Esophagus muscularis mucosa (tissue), 4 donors: ENCODE measurements around the gene CPLX4. TPM values are rescaled to one million over a fixed set of nuclear protein-coding genes. Genes with fewer than 3 reads are reported as not detected.

Experiments
- DNase-seq: peaks from one replicate; pipeline ENCODE4 v3.0.0-alpha.2; 2017; ENCODE audit errors: extremely low spot score
- H3K27ac ChIP-seq, 4 donors: fragments of 200-600 bp; sonication (generic); replicated peaks in 1 of 4; 1 replicate in 3 of 4; 2 replicates in 1 of 4; pipeline ENCODE4 v1.5.1; 2016 to 2019; ENCODE audit warnings: mild to moderate bottlenecking in 1 of 4
- H3K27me3 ChIP-seq, 4 donors: fragments of 200-600 bp; sonication (generic); one replicate each; pipeline versions ENCODE4 v1.5.1 to v1.6.0; 2016 to 2019
- H3K36me3 ChIP-seq, 4 donors: fragments of 200-600 bp; sonication (generic); one replicate each; pipeline ENCODE4 v1.5.1; 2016 to 2019
- H3K4me1 ChIP-seq, 4 donors: fragments of 200-600 bp; sonication (generic); one replicate each; pipeline ENCODE4 v1.5.1; 2016 to 2019
- H3K4me3 ChIP-seq, 4 donors: fragments of 200-600 bp; sonication (generic); 1 replicate in 2 of 4; 2 replicates in 2 of 4; pipeline ENCODE4 v1.5.1; 2016 to 2019; ENCODE audit warnings: mild to moderate bottlenecking in 4 of 4, moderate library complexity in 1 of 4
- H3K9me3 ChIP-seq, 4 donors: fragments of 200-600 bp; sonication (generic); 1 replicate in 3 of 4; 2 replicates in 1 of 4; pipeline ENCODE4 v1.5.1; 2016 to 2019
- CTCF ChIP-seq, 3 experiments: fragments of 200-600 bp in 2 of 3; fragments of 450-650 bp in 1 of 3; sonication (generic) in 2 of 3; IDR thresholded peaks; one replicate each; pipeline ENCODE4 v1.5.1; 2017 to 2019; ENCODE audit warnings: antibody characterized with exemption in 3 of 3, mild to moderate bottlenecking in 2 of 3, moderate library complexity in 1 of 3
- EP300 ChIP-seq: sonication (generic); formaldehyde crosslinking; IDR thresholded peaks from one replicate; pipeline ENCODE4 v1.6.1; 2017; ENCODE audit warnings: antibody characterized with exemption
- POLR2A ChIP-seq: fragments of 450-650 bp; IDR thresholded peaks from one replicate; pipeline ENCODE4 v1.6.1; 2017; ENCODE audit warnings: antibody characterized with exemption, moderate library complexity, mild to moderate bottlenecking, low read depth
- POLR2AphosphoS5 ChIP-seq, 2 donors: sonication (generic); formaldehyde crosslinking; IDR thresholded peaks; one replicate each; pipeline ENCODE4 v1.6.1; 2017; ENCODE audit warnings: antibody characterized with exemption in 2 of 2
- WGBS: methylation state at CpG from one replicate; pipeline ENCODE4 v1.1.5; 2018; 5-methylcytosine and 5-hydroxymethylcytosine counted together
- intact Hi-C: fragments of 100-400 bp; cut with DNase I; formaldehyde crosslinking; loops from one replicate; pipeline ENCODE4 v1.15.1; 2023
- total RNA-seq, 4 donors: library from RNA; depleted of rRNA; stranded (reverse); fragments of >200 nt; gene quantifications; one replicate each; pipeline versions ENCODE4 v1.1.0 to v1.2.1, GENCODE V29; 2016

Gene CPLX4
- total RNA-seq, result not detected

GRCh38 chr18:59318460-59319050, at the start of gene CPLX4:
TSS of gene CPLX4 (minus strand) at chr18:59318649. CDS start at chr18:59318462, 187 bp downstream.
- no peak for TF ChIP-seq CTCF (IDR thresholded peaks at IDR 0.05)
- TF ChIP-seq POLR2A, result no peak
- TF ChIP-seq POLR2AphosphoS5 (IDR thresholded peaks at IDR 0.05), result no peak
- TF ChIP-seq EP300, result no peak
- Histone ChIP-seq H3K4me3 (no peak within 1 kb of the TSS), H3K9me3 (no peaks in the 10 kb centered on the region), H3K4me1 (no peaks in the 10 kb centered on the region), H3K27me3 (peaks cover 0 to 2% (median 0%) of the 10 kb centered on the region in 4 donors), H3K27ac (no peak within 1 kb of the TSS), H3K36me3 (no peaks in the 10 kb centered on the region)
- WGBS, result 91% methylated on average over 4 of the region's 4 CpGs
- DNase-seq, result no peak
- intact Hi-C loops, result no loop called here

- no peak overlapping the region for H3K27ac ChIP-seq
- H3K9me3 ChIP-seq, result no peaks in the 10 kb centered on the region
- intact Hi-C loops, result no loop called here
- no peaks in the 10 kb centered on the region for H3K27me3 ChIP-seq
- no peak for TF ChIP-seq CTCF (IDR thresholded peaks at IDR 0.05)
- no peak for TF ChIP-seq POLR2AphosphoS5 (IDR thresholded peaks at IDR 0.05)
- TF ChIP-seq POLR2A, result no peak
- TF ChIP-seq EP300, result no peak
- H3K4me1 ChIP-seq, result peaks cover 10 to 35% (median 29%) of the 10 kb centered on the region in 4 donors
- H3K4me3 ChIP-seq, result peak overlapping the region in 1 of 4 donors; percentile 96
- DNase-seq, result no peak
- WGBS, result 97% methylated on average over 3 of the region's 3 CpGs
- H3K36me3 ChIP-seq, result peaks cover 0 to 11% (median 0%) of the 10 kb centered on the region in 4 donors
These were observed 41.9 kb upstream of the CPLX4 start for GRCh38 chr18:59360381-59360780.

- H3K4me1 ChIP-seq, result peaks cover 10 to 35% (median 29%) of the 10 kb centered on the region in 4 donors
- no peaks in the 10 kb centered on the region for H3K27me3 ChIP-seq
- H3K9me3 ChIP-seq, result no peaks in the 10 kb centered on the region
- 7% methylated on average over 4 of the region's 4 CpGs for WGBS
- intact Hi-C loops, result no loop called here
- H3K36me3 ChIP-seq, result peaks cover 4 to 19% (median 7%) of the 10 kb centered on the region in 4 donors
- DNase-seq, result no peak
- TF ChIP-seq POLR2AphosphoS5 (IDR thresholded peaks at IDR 0.05) (no peak), CTCF (IDR thresholded peaks at IDR 0.05) (peak in 1 of 3 experiments; percentile 0)
- peak overlapping the region; percentile 75 to 96 (median 90) for H3K4me3 ChIP-seq
- peak overlapping the region; percentile 87 to 89 (median 88) for H3K27ac ChIP-seq
These were observed 41.1 kb upstream of the CPLX4 start for GRCh38 chr18:59359576-59359952.

- peak within 1 kb of the TSS; percentile 75 to 96 (median 90) for H3K4me3 ChIP-seq
- under 1% methylated on average over 29 of the region's 76 CpGs for WGBS
- peaks cover 7 to 25% (median 12%) of the 10 kb centered on the region in 4 donors for H3K36me3 ChIP-seq
- H3K9me3 ChIP-seq, result no peaks in the 10 kb centered on the region
- TF ChIP-seq EP300, result no peak
- peak; percentile 61 to 67 for TF ChIP-seq POLR2AphosphoS5 (IDR thresholded peaks at IDR 0.05)
- peak in 1 of 3 experiments; percentile 4 for TF ChIP-seq CTCF (IDR thresholded peaks at IDR 0.05)
- no peak for TF ChIP-seq POLR2A
- peaks cover 10 to 35% (median 29%) of the 10 kb centered on the region in 4 donors for H3K4me1 ChIP-seq
- DNase-seq, result peak; percentile 98
- intact Hi-C loops, result no loop called here
- H3K27ac ChIP-seq, result peak within 1 kb of the TSS; percentile 87 to 89 (median 88)
- H3K27me3 ChIP-seq, result no peaks in the 10 kb centered on the region
These were observed 40.5 kb upstream of the CPLX4 start, which contains the start of gene LMAN1 for GRCh38 chr18:59358712-59359575. TSS of gene LMAN1 (minus strand) at chr18:59359265. CDS start at chr18:59359244, 21 bp downstream.
